ENCODE measurements around the gene EFNA3. TPM values are rescaled to one million over a fixed set of nuclear protein-coding genes. Genes with fewer than 3 reads are reported as not detected.
A peak's percentile ranks its signal among the peaks of the same experiment; 100 is the strongest.

Gene EFNA3
- total and polyA plus RNA-seq, 2 of the 4 experiments (the other 2 are of a cell fraction): 0.72 to 1.6 TPM

GRCh38 chr1:155127105-155127966, 48.7 kb downstream of the EFNA3 start, which contains the start of gene EFNA1:
TSS of gene EFNA1 (plus strand) at chr1:155127876. CDS start at chr1:155127978, 102 bp downstream.
- peaks cover 2% of the 10 kb centered on the region for H4K20me1 ChIP-seq (ENCODE audit: insufficient read depth, low read length)
- peak within 1 kb of the TSS; percentile 75 for H3K23ac ChIP-seq (ENCODE audit: low read depth, low read length)
- no TSS peak for BruUV-seq (replicated peaks)
- peak within 1 kb of the TSS; percentile 94 for H3K4me2 ChIP-seq (ENCODE audit: low read depth, low read length)
- H3K56ac ChIP-seq (ENCODE audit: extremely low read depth, insufficient read depth, low read length): no peak within 1 kb of the TSS
- peaks cover 8% of the 10 kb centered on the region; the same call in 1 of the 2 replicates for H3K9me1 ChIP-seq (ENCODE audit: insufficient read depth, low read length)
- H3K36me3 ChIP-seq (ENCODE audit: control insufficient read depth, insufficient read depth, low read length): peaks cover 2% of the 10 kb centered on the region; the same call in 1 of the 2 replicates
- H3K4me1 ChIP-seq (ENCODE audit: control insufficient read depth, insufficient read depth, low read length): peaks cover 22% of the 10 kb centered on the region
- H2BK120ac ChIP-seq (ENCODE audit: low read depth, low read length): no peak within 1 kb of the TSS
- H4K91ac ChIP-seq (ENCODE audit: insufficient read depth, low read depth, low read length): no peak within 1 kb of the TSS
- H2AK9ac ChIP-seq (replicated peaks; ENCODE audit: low read depth, low read length, poor library complexity): peak within 1 kb of the TSS; percentile 79
- in situ Hi-C loops (cut with MboI; ENCODE audit: low sequenced_read_pairs): no loop called here
- H2BK20ac ChIP-seq (ENCODE audit: low read depth, low read length): no peak within 1 kb of the TSS
- peak within 1 kb of the TSS; percentile 70 for H3K9ac ChIP-seq (ENCODE audit: low read depth, low read length)
- ChIA-PET CTCF (interaction anchor here (0.6 kb wide), 1 partner anchor 762 kb away, joined by 3 read pairs; no protein-coding TSS in a partner anchor), POLR2A (ENCODE audit: unreplicated experiment) (no interaction called here)
- no peak within 1 kb of the TSS for H2BK15ac ChIP-seq (ENCODE audit: low read depth, low read length)
- peak within 1 kb of the TSS; percentile 88 for H2AFZ ChIP-seq (replicated peaks; ENCODE audit: low read length, poor library complexity)
- no peak within 1 kb of the TSS for H2AK5ac ChIP-seq (ENCODE audit: low read depth, low read length)
- WGBS, 2 experiments (ENCODE audit: extremely low coverage in 2 of 2, insufficient read length in 1 of 2): 1% methylated on average over 31 of the region's 76 CpGs; no CpG with 5 or more reads in 1 of the 2 experiments
- H4K8ac ChIP-seq (ENCODE audit: low read depth in 2 of 2, low read length in 2 of 2): no peak within 1 kb of the TSS
- no peak within 1 kb of the TSS for H2BK5ac ChIP-seq (ENCODE audit: low read depth, low read length, poor library complexity, severe bottlenecking)
- no peak within 1 kb of the TSS for H3K14ac ChIP-seq (replicated peaks; ENCODE audit: low read depth, low read length)
- H4K5ac ChIP-seq (ENCODE audit: low read depth, low read length): no peak within 1 kb of the TSS; the same call in 1 of the 2 replicates
- H3K4me3 ChIP-seq (ENCODE audit: insufficient read depth, low read depth, low read length): peak within 1 kb of the TSS; percentile 47
- ATAC-seq (ENCODE audit: low read depth) (peak; percentile 85), DNase-seq (peak; percentile 57)
- TF ChIP-seq MAZ (IDR thresholded peaks at IDR 0.05; ENCODE audit: borderline replicate concordance, low read depth, low read length): peak; percentile 24; the same call in 1 of the 2 replicates
- peak; percentile 3; the same call in 1 of the 2 replicates for TF ChIP-seq BHLHE40 (IDR thresholded peaks at IDR 0.05; ENCODE audit: low read depth, low read length)
- peak; percentile 74 for TF ChIP-seq CEBPB (IDR thresholded peaks at IDR 0.05; ENCODE audit: low read depth, low read length)
- no peak for TF ChIP-seq USF2 (IDR thresholded peaks at IDR 0.05; ENCODE audit: low read depth, low read length)
- no peak within 1 kb of the TSS; the same call in 1 of the 2 replicates for H3K18ac ChIP-seq (ENCODE audit: low read depth, low read length)
- dilution Hi-C loops (cut with HindIII; ENCODE audit: low sequenced_read_pairs, unreplicated experiment): no loop called here
- H3K79me1 ChIP-seq (ENCODE audit: low read depth in 1 of 2, low read length in 2 of 2): no peaks in the 10 kb centered on the region
- intact Hi-C loops (cut with micrococcal nuclease): loop anchor here (5.0 kb wide), 1 partner anchor 35 kb away; no protein-coding TSS in a partner anchor
- peaks cover 42% of the 10 kb centered on the region for H3K27me3 ChIP-seq (ENCODE audit: control insufficient read depth, insufficient read depth, low read length)
- H3K27ac ChIP-seq (ENCODE audit: insufficient read depth, low read length): no peak within 1 kb of the TSS; the same call in 1 of the 2 replicates
- no peaks in the 10 kb centered on the region for H3K9me3 ChIP-seq (ENCODE audit: control insufficient read depth, insufficient read depth, low read length)
- H3K4ac ChIP-seq (ENCODE audit: low read depth, low read length): no peak within 1 kb of the TSS; the same call in 1 of the 2 replicates
